Lower leg skin (tissue), 4 donors: Measurements from ENCODE around the gene JPH4. TPM values are rescaled to one million over a fixed set of nuclear protein-coding genes. Genes with fewer than 3 reads are reported as not detected.
A peak's percentile ranks its signal among the peaks of the same experiment; 100 is the strongest.

ENCODE experiments used
- DNase-seq, 2 donors: peaks; one replicate each; pipeline ENCODE4 v3.0.0-alpha.2; 2019; ENCODE audit warnings: low spot score in 2 of 2
- H3K4me3 ChIP-seq: fragments of 200-600 bp; sonication (generic); 2 replicates; pipeline ENCODE4 v1.5.1; 2017; ENCODE audit warnings: mild to moderate bottlenecking, low read depth; ENCODE audit not compliant: poor library complexity, severe bottlenecking
- CTCF ChIP-seq, 3 donors: fragments of 450-650 bp; IDR thresholded peaks; one replicate each; pipeline ENCODE4 v1.5.1; 2016; ENCODE audit warnings: antibody characterized with exemption in 3 of 3, mild to moderate bottlenecking in 3 of 3, moderate library complexity in 2 of 3
- POLR2A ChIP-seq, 2 donors: fragments of 450-650 bp; IDR thresholded peaks; one replicate each; pipeline ENCODE4 v1.6.1; 2016 to 2017; ENCODE audit warnings: antibody characterized with exemption in 2 of 2, mild to moderate bottlenecking in 1 of 2, moderate library complexity in 1 of 2
- WGBS, 2 donors: methylation state at CpG; one replicate each; pipeline ENCODE4 v1.1.5; 2018; 5-methylcytosine and 5-hydroxymethylcytosine counted together
- intact Hi-C: fragments of 100-400 bp; cut with DNase I; formaldehyde crosslinking; loops from one replicate; pipeline ENCODE4 v1.15.0; 2023; ENCODE audit warnings: low total_unique reads
- total RNA-seq, 4 donors: library from RNA; depleted of rRNA; stranded (reverse); fragments of >200 nt; gene quantifications; one replicate each; pipeline ENCODE4 v1.1.0, GENCODE V29; 2016

Gene JPH4
- total RNA-seq, 4 donors from 2014 or later: 0.34 to 3.6 (median 1.4) TPM

GRCh38 chr14:23573384-23574015 is 5.1 kb downstream of the JPH4 start:
- intact Hi-C loops: no loop called here
- DNase-seq: peak in 1 of 2 donors; percentile 62
- H3K4me3 ChIP-seq: no peak overlapping the region
- no peak for TF ChIP-seq POLR2A (IDR thresholded peaks at IDR 0.05)
- TF ChIP-seq CTCF (IDR thresholded peaks at IDR 0.05): no peak
- WGBS, 2 donors: 73 to 76% methylated on average over 5 of the region's 5 CpGs

- peak in 1 of 2 donors; percentile 76 for DNase-seq
- 32 to 34% methylated on average over 4 of the region's 4 CpGs for WGBS, 2 donors
- intact Hi-C loops: no loop called here
- no peak overlapping the region for H3K4me3 ChIP-seq
- TF ChIP-seq CTCF (IDR thresholded peaks at IDR 0.05) (no peak), POLR2A (IDR thresholded peaks at IDR 0.05) (no peak)
Observed at GRCh38 chr14:23572836-23573235, 5.8 kb downstream of the JPH4 start.

GRCh38 chr14:23572524-23572828 is 6.1 kb downstream of the JPH4 start:
- intact Hi-C loops: no loop called here
- no peak for TF ChIP-seq POLR2A (IDR thresholded peaks at IDR 0.05)
- no peak for TF ChIP-seq CTCF (IDR thresholded peaks at IDR 0.05)
- H3K4me3 ChIP-seq: no peak overlapping the region
- WGBS, 2 donors: 59 to 64% methylated on average over 4 of the region's 4 CpGs
- DNase-seq: no peak

GRCh38 chr14:23571701-23572523 is 6.7 kb downstream of the JPH4 start:
- intact Hi-C loops: no loop called here
- no peak overlapping the region for H3K4me3 ChIP-seq
- 53 to 56% methylated on average over 14 of the region's 14 CpGs for WGBS, 2 donors
- TF ChIP-seq POLR2A (IDR thresholded peaks at IDR 0.05) (no peak), CTCF (IDR thresholded peaks at IDR 0.05) (no peak)
- peak in 1 of 2 donors; percentile 82 for DNase-seq

- intact Hi-C loops: no loop called here
- TF ChIP-seq CTCF (IDR thresholded peaks at IDR 0.05) (no peak), POLR2A (IDR thresholded peaks at IDR 0.05) (no peak)
- H3K4me3 ChIP-seq: no peak overlapping the region
- DNase-seq: peak in 1 of 2 donors; percentile 80
- WGBS, 2 donors: 87 to 88% methylated on average over 22 of the region's 23 CpGs
Observed at GRCh38 chr14:23570806-23571483, 7.6 kb downstream of the JPH4 start.
